Choroid plexus epithelial cell (primary cell): ENCODE data around the gene MTM1.

ENCODE experiments used
- DNase-seq: peaks from one replicate; pipeline ENCODE4 v3.0.0-alpha.2; 2010; ENCODE audit warnings: low read depth
- H3K4me3 ChIP-seq: 2 replicates; pipeline ENCODE4 v1.5.1; 2011; ENCODE audit warnings: low read depth, mild to moderate bottlenecking, control low read depth, low read length, moderate library complexity
- TF ChIP-seq, protein P1 (sequence below): conservative IDR thresholded peaks from 2 replicates; pipeline ENCODE4 v1.5.1; 2011; ENCODE audit warnings: low read depth, mild to moderate bottlenecking, control low read depth, inconsistent platforms, low read length, moderate library complexity

The MTM1 gene

DNA sequence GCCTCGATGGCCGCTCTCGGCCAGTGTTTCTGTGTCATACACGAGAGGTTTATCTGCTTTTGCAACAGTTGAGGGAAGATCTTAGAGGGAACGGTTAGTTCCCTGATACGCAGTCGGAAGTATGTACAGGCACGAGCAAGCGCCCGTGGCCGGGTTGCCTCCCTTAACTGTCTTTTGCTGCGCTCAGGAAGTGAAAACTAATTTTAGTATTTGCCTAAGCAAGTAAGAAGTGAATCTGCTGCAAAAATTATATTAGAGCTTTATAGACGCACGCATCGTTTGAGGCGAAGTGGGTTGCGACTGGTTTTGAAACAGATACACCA lies 695 bp downstream of the MTM1 start:
- TF ChIP-seq, protein P1, sequence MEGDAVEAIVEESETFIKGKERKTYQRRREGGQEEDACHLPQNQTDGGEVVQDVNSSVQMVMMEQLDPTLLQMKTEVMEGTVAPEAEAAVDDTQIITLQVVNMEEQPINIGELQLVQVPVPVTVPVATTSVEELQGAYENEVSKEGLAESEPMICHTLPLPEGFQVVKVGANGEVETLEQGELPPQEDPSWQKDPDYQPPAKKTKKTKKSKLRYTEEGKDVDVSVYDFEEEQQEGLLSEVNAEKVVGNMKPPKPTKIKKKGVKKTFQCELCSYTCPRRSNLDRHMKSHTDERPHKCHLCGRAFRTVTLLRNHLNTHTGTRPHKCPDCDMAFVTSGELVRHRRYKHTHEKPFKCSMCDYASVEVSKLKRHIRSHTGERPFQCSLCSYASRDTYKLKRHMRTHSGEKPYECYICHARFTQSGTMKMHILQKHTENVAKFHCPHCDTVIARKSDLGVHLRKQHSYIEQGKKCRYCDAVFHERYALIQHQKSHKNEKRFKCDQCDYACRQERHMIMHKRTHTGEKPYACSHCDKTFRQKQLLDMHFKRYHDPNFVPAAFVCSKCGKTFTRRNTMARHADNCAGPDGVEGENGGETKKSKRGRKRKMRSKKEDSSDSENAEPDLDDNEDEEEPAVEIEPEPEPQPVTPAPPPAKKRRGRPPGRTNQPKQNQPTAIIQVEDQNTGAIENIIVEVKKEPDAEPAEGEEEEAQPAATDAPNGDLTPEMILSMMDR, result no peak
- peak; percentile 57 for DNase-seq
- peak overlapping the region; percentile 78 for H3K4me3 ChIP-seq

DNA sequence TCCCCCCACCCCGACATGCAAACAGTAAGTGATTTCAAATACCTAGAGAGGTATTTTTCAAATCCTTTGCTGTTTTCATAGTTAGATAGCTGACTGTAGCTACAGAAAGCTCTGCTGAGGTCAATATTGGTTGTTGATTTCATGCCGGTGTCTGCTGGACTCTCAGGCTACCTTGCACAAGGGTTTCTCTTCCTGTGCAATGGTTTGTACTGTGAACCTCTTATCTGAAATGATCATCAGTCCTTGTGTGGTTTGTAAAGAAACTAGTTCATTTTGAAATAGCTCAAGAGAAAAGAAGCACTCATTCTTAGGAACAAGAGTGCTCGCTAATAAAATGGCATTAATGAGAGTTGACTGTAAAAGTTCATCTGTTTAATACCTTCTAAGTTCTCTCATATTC lies 2.1 kb downstream of the MTM1 start:
- no peak overlapping the region for H3K4me3 ChIP-seq
- peak; percentile 45 for DNase-seq
- TF ChIP-seq, protein P1, result no peak

DNA sequence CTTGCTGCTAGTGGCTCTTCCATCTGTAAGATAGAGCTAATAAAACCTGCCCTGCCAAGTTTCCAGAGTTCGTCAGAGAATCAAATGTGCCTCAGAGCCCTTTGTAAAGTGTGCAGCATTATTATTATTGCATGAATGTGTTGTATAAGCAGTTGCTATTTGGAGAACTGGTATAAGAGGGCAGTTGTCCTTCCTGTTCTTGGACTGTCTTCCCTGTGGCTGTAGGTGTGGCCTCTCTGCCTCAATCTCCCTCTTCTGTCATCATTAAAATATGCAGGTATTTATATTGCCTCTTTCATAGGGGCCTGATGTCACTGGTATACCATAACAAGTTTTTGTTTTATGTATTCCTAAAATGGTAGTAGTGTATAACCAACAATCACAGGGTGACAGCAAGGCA lies 3.8 kb downstream of the MTM1 start:
- H3K4me3 ChIP-seq, result no peak overlapping the region
- TF ChIP-seq, protein P1, result no peak
- DNase-seq, result no peak

DNA sequence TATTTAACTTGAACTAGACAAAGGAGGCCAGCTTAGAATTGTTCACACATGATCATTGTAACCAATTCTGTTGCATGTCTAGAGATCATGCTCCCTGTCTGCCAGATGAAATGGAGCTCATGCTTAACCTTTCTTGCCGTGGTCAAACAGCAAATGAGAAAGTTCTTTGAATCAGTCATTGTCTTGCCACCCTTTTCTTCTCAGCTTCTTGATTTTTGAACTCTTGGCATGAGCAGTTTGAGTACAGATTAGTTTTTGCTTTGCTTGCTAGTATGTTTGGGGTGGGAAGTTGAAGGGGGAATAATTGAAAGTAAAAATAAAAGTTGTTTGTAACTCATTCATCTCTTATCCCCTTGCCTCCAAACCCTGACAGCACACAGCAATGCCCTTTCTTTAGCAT lies 4.7 kb downstream of the MTM1 start:
- no peak for DNase-seq
- H3K4me3 ChIP-seq, result no peak overlapping the region
- TF ChIP-seq, protein P1, result no peak

DNA sequence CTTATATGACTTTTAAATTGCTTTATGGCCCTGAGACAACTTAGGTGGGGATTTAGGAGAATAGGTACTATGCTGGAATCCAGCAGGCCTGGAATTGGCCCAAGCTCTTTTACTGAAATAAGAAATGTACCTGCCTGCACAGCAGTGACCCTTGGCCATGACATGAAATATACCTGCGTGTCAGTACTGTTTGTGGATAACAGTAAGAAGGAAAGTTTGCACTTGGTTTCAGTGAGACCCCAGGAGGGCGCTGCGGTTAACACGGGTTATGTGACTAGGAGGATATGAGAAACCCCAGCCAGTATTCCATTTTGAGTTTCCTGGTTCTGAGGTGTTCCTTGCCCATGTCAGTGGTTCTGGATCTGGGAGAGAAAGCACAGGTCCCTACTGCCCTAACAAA lies 5.3 kb downstream of the MTM1 start:
- no peak for DNase-seq
- H3K4me3 ChIP-seq, result no peak overlapping the region
- TF ChIP-seq, protein P1, result no peak

DNA sequence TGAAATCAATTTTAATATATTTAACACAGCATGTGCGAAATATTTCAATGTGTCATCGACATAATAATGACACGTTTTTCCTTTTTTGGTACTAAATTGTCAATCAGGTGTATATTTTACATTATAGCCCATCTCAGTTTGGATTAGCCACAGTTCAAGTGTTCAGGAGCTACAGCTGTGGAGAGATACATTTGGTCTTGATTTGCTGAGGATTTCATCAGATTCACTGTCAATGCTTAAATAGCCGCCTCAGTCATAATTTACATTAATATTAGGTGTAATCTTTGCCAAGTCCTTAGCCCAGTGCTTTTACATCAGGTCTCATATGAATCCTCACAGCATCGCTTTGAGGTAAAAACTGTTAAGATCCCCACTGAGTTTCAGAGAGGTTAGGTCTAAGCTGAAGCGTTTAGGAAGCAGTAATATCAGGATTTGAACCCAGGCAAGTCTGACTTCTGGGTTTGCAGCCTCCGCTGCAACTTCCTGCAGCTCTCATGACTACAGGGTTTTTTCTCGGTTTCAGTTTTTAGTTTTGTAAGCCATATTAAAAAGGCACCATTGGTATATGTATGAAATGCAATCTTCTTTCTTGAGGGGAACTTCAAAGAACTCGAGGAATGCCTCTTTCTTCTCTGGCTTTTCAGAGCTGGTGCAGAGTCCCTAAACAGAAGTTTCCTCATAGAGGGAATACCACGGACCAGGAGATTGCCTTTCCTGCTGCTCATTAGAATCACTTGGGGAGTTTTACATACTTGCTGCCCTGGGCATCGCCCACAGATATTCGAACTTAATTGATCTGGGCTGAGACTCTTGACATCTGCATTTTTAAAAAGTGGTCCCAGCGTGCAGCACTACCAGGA lies 6.4 kb downstream of the MTM1 start:
- H3K4me3 ChIP-seq, result no peak overlapping the region
- DNase-seq, result no peak
- TF ChIP-seq, protein P1, result no peak

DNA sequence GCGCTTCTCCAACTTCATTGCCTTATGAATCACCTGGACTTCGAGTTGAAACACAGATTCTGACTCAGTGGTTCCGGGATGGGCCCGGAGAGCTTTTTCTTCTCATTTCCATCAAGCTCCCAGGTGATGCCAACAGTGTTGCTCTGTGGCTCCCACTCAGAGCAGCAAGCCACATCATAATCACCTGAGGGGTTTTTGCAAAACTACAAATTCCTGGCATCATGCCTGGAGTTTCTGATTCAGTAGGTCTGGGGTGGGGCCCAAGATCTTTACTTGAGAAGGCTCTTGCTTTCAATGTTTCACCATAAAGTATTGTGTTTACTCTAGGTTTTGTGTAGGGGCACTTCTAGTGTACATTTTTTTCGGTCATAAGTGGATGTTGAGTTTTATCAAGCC lies 7.0 kb downstream of the MTM1 start:
- no peak overlapping the region for H3K4me3 ChIP-seq
- TF ChIP-seq, protein P1, result no peak
- peak; percentile 49 for DNase-seq
